ENCODE results near the gene KLHL5.

- TF ChIP-seq ZBTB33 (CRISPR knock-in tag; IDR thresholded peaks at IDR 0.05) (no peak), SRSF9 (IDR thresholded peaks at IDR 0.05; ENCODE audit: borderline replicate concordance, low read depth, low read length) (no peak), CTCF (IDR thresholded peaks at IDR 0.05 in 2 of 3, conservative IDR thresholded peaks at IDR 0.05 in 1 of 3; ENCODE audit: insufficient read depth in 2 of 3, low read depth in 1 of 3, low read length in 3 of 3) (no peak), TCF7 (IDR thresholded peaks at IDR 0.05; ENCODE audit: borderline replicate concordance) (no peak), ZNF121 (CRISPR knock-in tag; conservative IDR thresholded peaks at IDR 0.05) (no peak), PKNOX1 (IDR thresholded peaks at IDR 0.05) (no peak), CTBP1 (IDR thresholded peaks at IDR 0.05; ENCODE audit: borderline replicate concordance) (no peak), CC2D1A (IDR thresholded peaks at IDR 0.05) (no peak), E2F8 (IDR thresholded peaks at IDR 0.05; ENCODE audit: low read depth, partially characterized antibody) (no peak), TCF3 (CRISPR knock-in tag; IDR thresholded peaks at IDR 0.05) (no peak), SFPQ (IDR thresholded peaks at IDR 0.05; ENCODE audit: low read depth, low read length) (no peak), BRF2 (IDR thresholded peaks at IDR 0.05; ENCODE audit: borderline replicate concordance, insufficient read depth, insufficient read length) (no peak), PHB2 (IDR thresholded peaks at IDR 0.05; ENCODE audit: low read depth) (no peak), HCFC1 (IDR thresholded peaks at IDR 0.05; ENCODE audit: low read depth, low read length) (no peak)
Observed at GRCh38 chr4:39022241-39022640, 39.8 kb upstream of the KLHL5 start.
